Measurements from ENCODE around the gene SLC32A1. TPM values are rescaled to one million over a fixed set of nuclear protein-coding genes. Genes with fewer than 3 reads are reported as not detected.

Gene SLC32A1
- total RNA-seq, 4 donors from 2014 or later: not detected

DNA sequence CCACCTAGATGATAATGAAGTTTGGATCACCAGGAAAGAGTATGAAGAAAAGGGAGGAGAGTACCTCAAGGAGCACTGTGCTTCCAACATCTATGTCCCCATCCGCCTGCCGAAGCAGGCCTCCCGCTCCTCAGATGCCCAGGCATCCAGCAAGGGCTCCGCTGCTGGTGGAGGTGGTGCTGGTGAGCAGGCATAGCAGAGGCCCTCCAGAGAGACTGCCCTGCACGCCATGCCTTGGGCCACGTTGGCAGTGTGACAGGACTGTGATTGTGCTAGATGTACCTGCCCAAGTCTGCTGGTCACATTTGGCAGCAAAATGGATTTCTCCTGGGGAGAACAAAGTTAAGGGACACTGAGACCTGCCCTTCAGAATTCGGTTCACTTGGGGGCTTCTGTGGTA is 47.3 kb downstream of the SLC32A1 start:
- no peak for DNase-seq (ENCODE audit: low spot score in 2 of 2)
- H3K36me3 ChIP-seq: peaks cover 3 to 99% (median 17%) of the 10 kb centered on the region in 3 donors
- no peak overlapping the region for H3K4me3 ChIP-seq
- no peaks in the 10 kb centered on the region for H3K27me3 ChIP-seq
- no peaks in the 10 kb centered on the region for H3K4me1 ChIP-seq
- 95 to 100% methylated on average over 6 of the region's 7 CpGs for WGBS, 2 donors
- H3K27ac ChIP-seq: no peak overlapping the region
- TF ChIP-seq EP300 (IDR thresholded peaks at IDR 0.05) (no peak), POLR2A (IDR thresholded peaks at IDR 0.05) (no peak)
- TF ChIP-seq, protein P1, sequence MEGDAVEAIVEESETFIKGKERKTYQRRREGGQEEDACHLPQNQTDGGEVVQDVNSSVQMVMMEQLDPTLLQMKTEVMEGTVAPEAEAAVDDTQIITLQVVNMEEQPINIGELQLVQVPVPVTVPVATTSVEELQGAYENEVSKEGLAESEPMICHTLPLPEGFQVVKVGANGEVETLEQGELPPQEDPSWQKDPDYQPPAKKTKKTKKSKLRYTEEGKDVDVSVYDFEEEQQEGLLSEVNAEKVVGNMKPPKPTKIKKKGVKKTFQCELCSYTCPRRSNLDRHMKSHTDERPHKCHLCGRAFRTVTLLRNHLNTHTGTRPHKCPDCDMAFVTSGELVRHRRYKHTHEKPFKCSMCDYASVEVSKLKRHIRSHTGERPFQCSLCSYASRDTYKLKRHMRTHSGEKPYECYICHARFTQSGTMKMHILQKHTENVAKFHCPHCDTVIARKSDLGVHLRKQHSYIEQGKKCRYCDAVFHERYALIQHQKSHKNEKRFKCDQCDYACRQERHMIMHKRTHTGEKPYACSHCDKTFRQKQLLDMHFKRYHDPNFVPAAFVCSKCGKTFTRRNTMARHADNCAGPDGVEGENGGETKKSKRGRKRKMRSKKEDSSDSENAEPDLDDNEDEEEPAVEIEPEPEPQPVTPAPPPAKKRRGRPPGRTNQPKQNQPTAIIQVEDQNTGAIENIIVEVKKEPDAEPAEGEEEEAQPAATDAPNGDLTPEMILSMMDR (IDR thresholded peaks at IDR 0.05): no peak
- H3K9me3 ChIP-seq: peaks cover 0 to 9% (median 0%) of the 10 kb centered on the region in 4 donors

DNA sequence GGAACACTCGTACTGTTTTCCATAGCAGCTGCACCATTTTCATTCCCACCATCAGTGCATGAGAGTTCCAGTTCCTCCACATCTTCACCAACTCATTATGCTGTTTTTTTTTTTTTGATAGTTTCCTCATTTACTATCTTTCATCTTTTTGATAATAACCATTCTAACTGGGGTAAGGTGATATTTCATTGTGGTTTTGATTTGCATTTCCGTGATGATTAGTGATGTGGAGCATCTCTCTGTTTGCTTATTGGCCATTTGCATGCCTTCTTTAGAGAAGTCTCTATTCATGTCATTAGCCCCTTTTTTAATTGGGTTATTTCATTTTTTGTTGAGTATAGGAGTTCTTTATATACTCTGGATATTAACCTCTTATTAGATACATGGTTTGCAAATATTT is 49.9 kb downstream of the SLC32A1 start:
- Histone ChIP-seq H3K9me3 (peaks cover 0 to 9% (median 0%) of the 10 kb centered on the region in 4 donors), H3K4me3 (no peak overlapping the region), H3K27me3 (no peaks in the 10 kb centered on the region), H3K4me1 (no peaks in the 10 kb centered on the region), H3K27ac (no peak overlapping the region), H3K36me3 (peaks cover 0 to 81% (median 11%) of the 10 kb centered on the region in 3 donors)
- no peak for DNase-seq (ENCODE audit: low spot score in 2 of 2)
- TF ChIP-seq POLR2A (IDR thresholded peaks at IDR 0.05): no peak
- TF ChIP-seq, protein P1 (IDR thresholded peaks at IDR 0.05): no peak
- TF ChIP-seq EP300 (IDR thresholded peaks at IDR 0.05): no peak
- 97% methylated on average over 2 of the region's 2 CpGs for WGBS, 2 donors

DNA sequence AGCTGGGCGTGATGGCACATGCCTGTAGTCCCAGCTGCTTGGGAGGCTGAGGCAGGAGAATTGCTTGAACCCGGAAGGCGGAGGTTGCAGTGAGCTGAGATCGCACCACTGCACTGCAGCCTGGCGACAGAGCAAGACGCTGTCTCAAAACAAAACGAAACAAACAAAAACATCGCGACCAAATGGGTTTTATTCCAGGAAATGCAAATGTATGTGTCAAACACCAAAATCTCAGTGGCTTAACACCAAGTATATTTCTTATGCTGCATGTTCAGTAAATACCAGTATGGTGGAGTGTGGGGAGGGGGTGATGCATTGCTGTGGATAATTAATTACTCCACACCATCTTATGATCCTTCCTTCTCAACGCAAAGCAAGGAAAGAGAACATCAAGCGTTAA is 52.1 kb downstream of the SLC32A1 start:
- no peak overlapping the region for H3K4me3 ChIP-seq
- no peak for DNase-seq (ENCODE audit: low spot score in 2 of 2)
- no peaks in the 10 kb centered on the region for H3K4me1 ChIP-seq
- H3K27ac ChIP-seq: no peak overlapping the region
- peaks cover 0 to 59% (median 5%) of the 10 kb centered on the region in 3 donors for H3K36me3 ChIP-seq
- peaks cover 0 to 9% (median 0%) of the 10 kb centered on the region in 4 donors for H3K9me3 ChIP-seq
- WGBS, 2 donors: 95% methylated on average over 11 of the region's 11 CpGs
- H3K27me3 ChIP-seq: no peaks in the 10 kb centered on the region
- TF ChIP-seq, protein P1 (IDR thresholded peaks at IDR 0.05): no peak
- TF ChIP-seq EP300 (IDR thresholded peaks at IDR 0.05) (no peak), POLR2A (IDR thresholded peaks at IDR 0.05) (no peak)

Small RNAs within 50 kb of the gene (small RNA-seq; reads per million reads assigned to genes)
- not detected for gene RF00017

Other genes starting within 250 kb of the SLC32A1 start
- not detected for gene ADIG, start 143.3 kb upstream of the SLC32A1 start, total RNA-seq
- not detected for gene ARHGAP40, start 122.7 kb upstream of the SLC32A1 start, total RNA-seq
- 10 to 100 TPM; 14.7 to 19.0 (median 18.6) TPM for gene ACTR5, start 24.0 kb downstream of the SLC32A1 start, total RNA-seq
- 1 to 10 TPM; 2.1 to 5.7 (median 4.6) TPM for gene PPP1R16B, start 81.2 kb downstream of the SLC32A1 start, total RNA-seq
- gene FAM83D, start 201.9 kb downstream of the SLC32A1 start, total RNA-seq: under 1 TPM in 2 of 4 donors, not detected in 2; 0.42 to 0.90 TPM
- gene DHX35, start 237.9 kb downstream of the SLC32A1 start, total RNA-seq: 10 to 100 TPM; 14.9 to 24.0 (median 15.9) TPM

Measured in tibial nerve (tissue), 4 donors.